A549 treated with AZD2906 at 1 μM for 4 hours (cell line): ENCODE results near the gene PLK2. TPM values are rescaled to one million over a fixed set of nuclear protein-coding genes. Genes with fewer than 3 reads are reported as not detected.

Experiments used
- total RNA-seq: library from RNA; stranded (reverse); fragments of 200-300 nt; extraction: Qiagen RNA extraction; gene quantifications from 5 replicates; pipeline ENCODE4 v1.2.3, GENCODE V29; 2022

PLK2 gene
- 34.3 to 39.3 TPM (median 37.0 TPM) in 5 replicates for total RNA-seq

DNA sequence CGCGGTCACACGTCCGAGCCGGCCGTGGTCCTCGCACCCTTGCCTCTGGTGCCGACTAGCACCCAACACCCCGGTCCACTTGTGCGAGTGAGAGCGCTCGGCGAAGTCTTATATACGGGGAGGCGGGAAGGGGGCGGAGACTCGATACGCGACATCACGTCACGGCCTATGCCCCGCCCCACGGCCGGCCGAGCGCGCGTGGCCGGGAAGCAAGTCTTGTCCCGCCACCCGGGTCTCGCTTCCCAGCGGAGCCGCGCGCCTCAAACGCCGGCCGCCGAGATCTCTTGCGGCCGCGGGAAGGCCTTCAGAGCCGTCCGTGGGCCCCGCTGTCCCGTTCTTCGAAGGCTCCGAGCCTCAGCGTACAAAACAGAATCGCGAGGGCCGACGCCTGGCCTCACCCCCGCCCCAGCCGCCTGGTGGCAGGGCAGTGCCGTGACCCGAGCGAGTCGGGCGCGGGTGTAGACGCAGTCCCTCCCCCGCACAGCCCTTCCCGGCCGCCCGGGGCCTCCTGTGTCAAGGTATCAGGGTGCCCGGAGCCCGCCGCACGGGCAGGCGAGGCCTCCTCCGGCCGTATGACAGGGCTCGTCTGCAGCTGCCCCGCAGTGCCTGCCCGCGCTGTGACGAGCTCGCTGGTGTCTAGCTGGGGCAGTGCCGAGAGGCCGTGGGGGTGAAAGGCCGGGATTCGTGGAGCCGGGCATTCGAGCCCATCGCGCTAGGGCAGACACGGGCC, at the start of gene PLK2:
Gene PLK2, minus strand, starts transcription at position 85 of the 730 bp plus-strand sequence. CDS start 127 bp downstream, outside the sequence.

DNA sequence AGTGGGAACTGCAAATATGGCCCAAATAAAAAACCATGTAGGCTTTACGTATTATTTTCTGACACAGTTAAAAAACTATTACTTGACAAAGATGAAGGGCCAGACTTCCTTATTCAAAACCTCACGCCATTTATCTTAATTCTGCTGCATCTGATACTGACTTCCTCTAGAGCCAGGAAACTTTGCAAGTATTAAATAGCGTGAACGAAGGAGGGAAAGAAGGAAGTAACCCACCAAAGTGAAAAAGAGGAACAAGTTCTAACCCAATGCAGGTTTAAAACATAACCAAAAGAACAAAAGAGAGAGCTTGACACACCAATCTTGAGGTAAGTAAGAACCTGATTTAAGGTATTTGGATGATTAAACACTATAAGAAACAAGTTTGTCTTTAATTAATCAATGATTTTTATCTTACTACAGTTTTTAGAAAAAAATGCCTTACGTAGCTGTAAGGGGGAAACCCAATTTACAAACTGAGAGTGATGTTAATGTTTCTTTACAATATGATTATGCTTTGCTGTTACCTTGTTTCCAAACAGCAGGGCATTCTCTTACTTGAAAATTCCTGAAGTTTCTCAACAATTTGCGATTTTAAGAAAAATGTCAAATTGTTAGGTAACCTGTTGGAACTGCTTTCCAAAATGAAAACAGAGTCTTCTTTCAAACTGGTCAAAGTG, 31.5 kb upstream of the PLK2 start, which contains the start of gene GAPT:
Gene GAPT, plus strand, starts transcription at position 220 of the 677 bp plus-strand sequence. CDS start 3,102 bp downstream, outside the sequence.

Other genes with a start within 250 kb of the PLK2 start
- not detected in 5 replicates for gene GAPT, start 31.3 kb upstream of the PLK2 start, total RNA-seq
- not detected in 5 replicates for gene RAB3C, start 123.0 kb upstream of the PLK2 start, total RNA-seq